ENCODE results near the gene NACAD. TPM values are rescaled to one million over a fixed set of nuclear protein-coding genes. Genes with fewer than 3 reads are reported as not detected.

NACAD gene
- total RNA-seq, 1 experiment from 2014 or later = 0.24 TPM

DNA sequence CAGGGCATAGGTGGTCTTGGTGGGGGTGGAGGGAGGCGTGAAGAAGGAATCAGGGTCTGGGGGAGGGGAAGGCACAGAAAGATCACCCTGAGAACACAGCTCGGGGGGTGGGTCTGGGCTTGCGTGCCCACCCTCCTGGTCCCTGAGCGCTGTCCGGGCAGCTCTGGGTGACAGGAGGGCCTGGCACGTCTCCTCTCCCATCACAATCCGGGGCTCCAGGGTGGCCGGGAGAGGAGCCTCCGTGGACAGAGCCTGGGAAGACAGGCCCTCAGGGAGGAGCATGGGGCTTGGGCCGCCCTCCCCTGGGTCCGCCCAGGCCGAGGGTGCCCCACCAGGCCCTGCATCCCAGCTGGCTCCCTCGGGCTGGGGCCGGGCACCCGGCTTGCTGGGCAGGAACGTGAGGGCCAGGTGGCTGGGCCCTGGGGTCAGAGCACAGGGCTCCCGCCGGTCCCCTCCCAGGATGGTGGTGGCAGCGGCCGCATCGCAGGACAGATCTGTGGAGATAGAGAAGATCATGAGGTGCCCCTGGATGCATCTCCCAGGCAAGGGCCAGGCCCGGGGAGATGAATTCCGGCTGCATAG is 3.1 kb downstream of the NACAD start:
- Histone ChIP-seq H3K9me2 (ENCODE audit: insufficient read depth) (no peaks in the 10 kb centered on the region), H3K4me2 (no peak overlapping the region), H3K36me3 (ENCODE audit: low read depth) (no peaks in the 10 kb centered on the region), H3K79me2 (ENCODE audit: low read depth) (no peaks in the 10 kb centered on the region), H3K27me3 (ENCODE audit: insufficient read depth, low read depth) (no peaks in the 10 kb centered on the region), H3K9me3 (ENCODE audit: insufficient read depth, low read depth) (no peaks in the 10 kb centered on the region), H3K4me3 (no peak overlapping the region), H3K27ac (no peak overlapping the region), H2AFZ (no peak overlapping the region), H3F3A (ENCODE audit: insufficient read depth, low read depth) (peaks cover 26% of the 10 kb centered on the region; the same call in 1 of the 2 replicates), H4K20me1 (ENCODE audit: insufficient read depth) (no peaks in the 10 kb centered on the region), H3K4me1 (replicated peaks; ENCODE audit: insufficient read depth) (peaks cover 11% of the 10 kb centered on the region)
- CTCF ChIA-PET = no interaction called here
- BruUV-seq (replicated peaks) = no TSS peak
- POLR2A ChIA-PET (ENCODE audit: unreplicated experiment) = no interaction called here
- no peak for TF ChIP-seq EZH2 (IDR thresholded peaks at IDR 0.05; ENCODE audit: low read depth)
- TF ChIP-seq, protein P1, sequence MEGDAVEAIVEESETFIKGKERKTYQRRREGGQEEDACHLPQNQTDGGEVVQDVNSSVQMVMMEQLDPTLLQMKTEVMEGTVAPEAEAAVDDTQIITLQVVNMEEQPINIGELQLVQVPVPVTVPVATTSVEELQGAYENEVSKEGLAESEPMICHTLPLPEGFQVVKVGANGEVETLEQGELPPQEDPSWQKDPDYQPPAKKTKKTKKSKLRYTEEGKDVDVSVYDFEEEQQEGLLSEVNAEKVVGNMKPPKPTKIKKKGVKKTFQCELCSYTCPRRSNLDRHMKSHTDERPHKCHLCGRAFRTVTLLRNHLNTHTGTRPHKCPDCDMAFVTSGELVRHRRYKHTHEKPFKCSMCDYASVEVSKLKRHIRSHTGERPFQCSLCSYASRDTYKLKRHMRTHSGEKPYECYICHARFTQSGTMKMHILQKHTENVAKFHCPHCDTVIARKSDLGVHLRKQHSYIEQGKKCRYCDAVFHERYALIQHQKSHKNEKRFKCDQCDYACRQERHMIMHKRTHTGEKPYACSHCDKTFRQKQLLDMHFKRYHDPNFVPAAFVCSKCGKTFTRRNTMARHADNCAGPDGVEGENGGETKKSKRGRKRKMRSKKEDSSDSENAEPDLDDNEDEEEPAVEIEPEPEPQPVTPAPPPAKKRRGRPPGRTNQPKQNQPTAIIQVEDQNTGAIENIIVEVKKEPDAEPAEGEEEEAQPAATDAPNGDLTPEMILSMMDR (conservative IDR thresholded peaks at IDR 0.05) = no peak
- intact Hi-C loops (cut with micrococcal nuclease; ENCODE audit: unreplicated experiment) = no loop called here
- DNase-seq = no peak

DNA sequence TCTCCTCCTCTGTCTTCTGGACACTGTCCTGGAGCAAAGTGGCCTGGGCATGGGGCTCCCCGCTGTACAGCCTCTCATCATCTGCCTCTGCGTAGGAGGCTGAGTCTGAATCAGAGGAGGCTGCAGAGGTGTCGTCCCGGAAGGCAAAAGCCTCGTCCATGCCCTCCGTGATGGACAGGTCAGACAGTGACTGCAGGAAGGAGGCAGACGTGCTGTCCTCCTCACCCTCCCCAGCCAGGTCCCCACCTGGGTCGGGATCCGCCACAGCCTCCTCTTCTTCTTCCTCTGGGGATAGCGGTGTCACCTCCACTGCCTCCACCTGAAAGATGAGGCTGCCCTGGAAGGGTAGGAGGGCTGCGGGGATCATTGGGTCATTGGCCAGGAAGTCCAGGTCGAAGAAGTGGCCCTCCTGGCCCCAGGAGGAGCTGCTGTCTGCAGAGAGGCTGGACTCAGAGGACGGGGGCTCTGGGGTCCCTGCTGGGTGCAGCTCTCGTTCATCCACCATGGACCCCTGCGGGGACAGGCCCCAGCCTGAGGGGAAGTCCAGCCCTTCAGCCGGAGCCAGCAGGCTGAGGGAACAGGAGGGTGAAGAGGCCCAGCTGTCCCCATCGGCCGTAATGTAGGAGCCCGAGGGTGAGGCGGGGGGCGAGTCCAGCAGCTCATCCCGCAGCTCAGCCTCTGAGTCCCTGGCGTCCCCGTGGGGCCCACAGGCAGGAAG is 3.7 kb downstream of the NACAD start:
- H3K4me2 ChIP-seq = no peak overlapping the region
- CTCF ChIA-PET = no interaction called here
- POLR2A ChIA-PET (ENCODE audit: unreplicated experiment) = no interaction called here
- no peaks in the 10 kb centered on the region for H3K79me2 ChIP-seq (ENCODE audit: low read depth)
- H2AFZ ChIP-seq = no peak overlapping the region
- peaks cover 11% of the 10 kb centered on the region for H3K4me1 ChIP-seq (replicated peaks; ENCODE audit: insufficient read depth)
- TF ChIP-seq, protein P1 (conservative IDR thresholded peaks at IDR 0.05) = no peak
- TF ChIP-seq EZH2 (IDR thresholded peaks at IDR 0.05; ENCODE audit: low read depth) = no peak
- no peak overlapping the region for H3K4me3 ChIP-seq
- peaks cover 21% of the 10 kb centered on the region; the same call in 1 of the 2 replicates for H3F3A ChIP-seq (ENCODE audit: insufficient read depth, low read depth)
- no peaks in the 10 kb centered on the region for H3K36me3 ChIP-seq (ENCODE audit: low read depth)
- H3K27me3 ChIP-seq (ENCODE audit: insufficient read depth, low read depth) = no peaks in the 10 kb centered on the region
- DNase-seq = no peak
- no peak overlapping the region for H3K27ac ChIP-seq
- no peaks in the 10 kb centered on the region for H3K9me2 ChIP-seq (ENCODE audit: insufficient read depth)
- no peaks in the 10 kb centered on the region for H3K9me3 ChIP-seq (ENCODE audit: insufficient read depth, low read depth)
- intact Hi-C loops (cut with micrococcal nuclease; ENCODE audit: unreplicated experiment) = no loop called here
- no TSS peak for BruUV-seq (replicated peaks)
- H4K20me1 ChIP-seq (ENCODE audit: insufficient read depth) = no peaks in the 10 kb centered on the region

DNA sequence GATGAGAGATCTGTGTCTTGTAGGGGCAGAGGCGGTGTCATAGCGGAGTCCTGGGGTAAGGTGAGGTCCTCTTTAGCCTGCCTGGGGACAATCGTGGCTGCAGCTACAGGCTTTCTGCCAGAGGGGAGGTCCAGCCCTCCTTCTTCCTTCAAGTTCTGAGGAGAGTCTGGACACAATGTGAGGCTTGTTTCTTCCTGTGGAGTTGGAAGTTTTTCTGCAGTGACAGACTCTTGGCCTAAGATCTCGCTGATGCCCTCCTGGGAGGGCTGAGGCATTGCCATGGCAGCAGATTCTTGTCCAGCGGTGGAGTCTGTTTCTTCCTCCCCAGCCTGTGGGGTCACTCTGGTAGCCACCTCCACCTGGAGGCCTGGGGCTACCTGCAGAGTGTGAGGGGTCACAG is 4.4 kb downstream of the NACAD start:
- TF ChIP-seq, protein P1 (conservative IDR thresholded peaks at IDR 0.05) = no peak
- no peak for TF ChIP-seq EZH2 (IDR thresholded peaks at IDR 0.05; ENCODE audit: low read depth)
- H4K20me1 ChIP-seq (ENCODE audit: insufficient read depth) = no peaks in the 10 kb centered on the region
- H3K27me3 ChIP-seq (ENCODE audit: insufficient read depth, low read depth) = no peaks in the 10 kb centered on the region
- H3K4me2 ChIP-seq = no peak overlapping the region
- no TSS peak for BruUV-seq (replicated peaks)
- H3K9me2 ChIP-seq (ENCODE audit: insufficient read depth) = no peaks in the 10 kb centered on the region
- H3K4me1 ChIP-seq (replicated peaks; ENCODE audit: insufficient read depth) = peaks cover 11% of the 10 kb centered on the region
- H2AFZ ChIP-seq = no peak overlapping the region
- ChIA-PET CTCF (no interaction called here), POLR2A (ENCODE audit: unreplicated experiment) (no interaction called here)
- DNase-seq = no peak
- H3K79me2 ChIP-seq (ENCODE audit: low read depth) = no peaks in the 10 kb centered on the region
- peaks cover 21% of the 10 kb centered on the region; the same call in 1 of the 2 replicates for H3F3A ChIP-seq (ENCODE audit: insufficient read depth, low read depth)
- no peak overlapping the region for H3K4me3 ChIP-seq
- intact Hi-C loops (cut with micrococcal nuclease; ENCODE audit: unreplicated experiment) = no loop called here
- no peak overlapping the region for H3K27ac ChIP-seq
- no peaks in the 10 kb centered on the region for H3K9me3 ChIP-seq (ENCODE audit: insufficient read depth, low read depth)
- no peaks in the 10 kb centered on the region for H3K36me3 ChIP-seq (ENCODE audit: low read depth)
